Measurements from ENCODE around the gene CDH13.

Gene CDH13

GRCh38 chr16:83762141-83762991, 1135.6 kb downstream of the CDH13 start:
- Histone ChIP-seq H3K27ac (replicated peaks) (no peak overlapping the region), H3K27me3 (ENCODE audit: insufficient read depth, poor library complexity, severe bottlenecking) (no peaks in the 10 kb centered on the region), H3K4me3 (replicated peaks; ENCODE audit: insufficient read depth, low read length) (no peak overlapping the region)
- TF ChIP-seq REST (IDR thresholded peaks at IDR 0.05; ENCODE audit: insufficient replicate concordance, low read depth) = no peak
- no peak for TF ChIP-seq GABPA (IDR thresholded peaks at IDR 0.05; ENCODE audit: low read depth)
- no peak for TF ChIP-seq CTCF (IDR thresholded peaks at IDR 0.05; ENCODE audit: insufficient read depth, low read length)
- no peak for TF ChIP-seq POLR2AphosphoS5 (IDR thresholded peaks at IDR 0.05; ENCODE audit: low read depth)
- no peak for TF ChIP-seq SPI1 (IDR thresholded peaks at IDR 0.05; ENCODE audit: borderline replicate concordance, low read depth)
- DNase-seq (ENCODE audit: low read depth in 1 of 2, low spot score in 1 of 2) = no peak

- no peak overlapping the region for H3K4me3 ChIP-seq (replicated peaks; ENCODE audit: insufficient read depth, low read length)
- no peaks in the 10 kb centered on the region for H3K27me3 ChIP-seq (ENCODE audit: insufficient read depth, poor library complexity, severe bottlenecking)
- TF ChIP-seq REST (IDR thresholded peaks at IDR 0.05; ENCODE audit: insufficient replicate concordance, low read depth) (no peak), CTCF (IDR thresholded peaks at IDR 0.05; ENCODE audit: insufficient read depth, low read length) (no peak), SPI1 (IDR thresholded peaks at IDR 0.05; ENCODE audit: borderline replicate concordance, low read depth) (no peak), GABPA (IDR thresholded peaks at IDR 0.05; ENCODE audit: low read depth) (no peak), POLR2AphosphoS5 (IDR thresholded peaks at IDR 0.05; ENCODE audit: low read depth) (no peak)
- no peak overlapping the region for H3K27ac ChIP-seq (replicated peaks)
- no peak for DNase-seq (ENCODE audit: low read depth in 1 of 2, low spot score in 1 of 2)
Observed at GRCh38 chr16:83762992-83763358, 1136.2 kb downstream of the CDH13 start.

GRCh38 chr16:83768986-83769385, 1142.2 kb downstream of the CDH13 start:
- Histone ChIP-seq H3K27me3 (ENCODE audit: insufficient read depth, poor library complexity, severe bottlenecking) (no peaks in the 10 kb centered on the region), H3K4me3 (replicated peaks; ENCODE audit: insufficient read depth, low read length) (no peak overlapping the region), H3K27ac (replicated peaks) (no peak overlapping the region)
- DNase-seq (ENCODE audit: low read depth in 1 of 2, low spot score in 1 of 2) = no peak
- TF ChIP-seq CTCF (IDR thresholded peaks at IDR 0.05; ENCODE audit: insufficient read depth, low read length) (no peak), GABPA (IDR thresholded peaks at IDR 0.05; ENCODE audit: low read depth) (no peak), REST (IDR thresholded peaks at IDR 0.05; ENCODE audit: insufficient replicate concordance, low read depth) (no peak), POLR2AphosphoS5 (IDR thresholded peaks at IDR 0.05; ENCODE audit: low read depth) (no peak), SPI1 (IDR thresholded peaks at IDR 0.05; ENCODE audit: borderline replicate concordance, low read depth) (no peak)
